ENCODE measurements around the gene DIS3.
"Not testable (repeated sequence)": the region's sequence is repeated elsewhere in the genome, so short reads cannot be mapped to it uniquely, and the experiment has no call there.

DIS3 gene

GRCh38 chr13:72781451-72782439, at the start of gene DIS3, which contains the start of gene PIBF1:
Gene DIS3 (minus strand): TSS chr13:72781900. CDS start chr13:72781832, 68 bp downstream.
Gene PIBF1 (plus strand): TSS chr13:72782133. CDS start chr13:72783470, 1,337 bp downstream.
- peak; percentile 97 for ATAC-seq

GRCh38 chr13:72823724-72824123, 42.0 kb upstream of the DIS3 start:
- no peak for ATAC-seq

- no peak for ATAC-seq
Measured at GRCh38 chr13:72823081-72823480, 41.4 kb upstream of the DIS3 start.

GRCh38 chr13:72820898-72821279, 39.2 kb upstream of the DIS3 start:
- ATAC-seq = no peak

- ATAC-seq = no peak
Measured at GRCh38 chr13:72820156-72820897, 38.6 kb upstream of the DIS3 start.

- no peak for ATAC-seq
Measured at GRCh38 chr13:72808917-72809500, 27.3 kb upstream of the DIS3 start.

- ATAC-seq = not testable (repeated sequence)
Measured at GRCh38 chr13:72806514-72806913, 24.8 kb upstream of the DIS3 start.

GRCh38 chr13:72805676-72806346, 24.1 kb upstream of the DIS3 start:
- ATAC-seq = no peak

- ATAC-seq = no peak
Measured at GRCh38 chr13:72804301-72804700, 22.6 kb upstream of the DIS3 start.

GRCh38 chr13:72798817-72799216, 17.1 kb upstream of the DIS3 start:
- no peak for ATAC-seq

GRCh38 chr13:72792640-72793039, 10.9 kb upstream of the DIS3 start:
- ATAC-seq = no peak

- no peak for ATAC-seq
Measured at GRCh38 chr13:72788831-72789230, 7.1 kb upstream of the DIS3 start.

GRCh38 chr13:72784679-72785078, 3.0 kb upstream of the DIS3 start:
- not testable (repeated sequence) for ATAC-seq

- ATAC-seq = no peak
Measured at GRCh38 chr13:72782717-72783116, 1.0 kb upstream of the DIS3 start.

GRCh38 chr13:72774019-72774418, 7.7 kb downstream of the DIS3 start:
- no peak for ATAC-seq

GRCh38 chr13:72763411-72763810, 18.3 kb downstream of the DIS3 start:
- ATAC-seq = no peak

GRCh38 chr13:72760189-72760588, 21.5 kb downstream of the DIS3 start:
- ATAC-seq = no peak

GRCh38 chr13:72757792-72758535, 23.7 kb downstream of the DIS3 start:
- peak in 1 of 2 donors; percentile 58 for ATAC-seq

GRCh38 chr13:72754111-72754510, 27.6 kb downstream of the DIS3 start:
- no peak for ATAC-seq

GRCh38 chr13:72751220-72751619, 30.5 kb downstream of the DIS3 start:
- ATAC-seq = no peak

- peak in 1 of 2 donors; percentile 65 for ATAC-seq
Measured at GRCh38 chr13:72745260-72745659, 36.4 kb downstream of the DIS3 start.

GRCh38 chr13:72740015-72740414, 41.7 kb downstream of the DIS3 start:
- no peak for ATAC-seq
